Fibroblast of the conjunctiva (primary cell): Measurements from ENCODE around the gene CALN1.

Experiments used
- DNase-seq: peaks from one replicate; pipeline ENCODE4 v3.0.0-alpha.2; 2010; ENCODE audit warnings: low read depth

Gene CALN1

DNA sequence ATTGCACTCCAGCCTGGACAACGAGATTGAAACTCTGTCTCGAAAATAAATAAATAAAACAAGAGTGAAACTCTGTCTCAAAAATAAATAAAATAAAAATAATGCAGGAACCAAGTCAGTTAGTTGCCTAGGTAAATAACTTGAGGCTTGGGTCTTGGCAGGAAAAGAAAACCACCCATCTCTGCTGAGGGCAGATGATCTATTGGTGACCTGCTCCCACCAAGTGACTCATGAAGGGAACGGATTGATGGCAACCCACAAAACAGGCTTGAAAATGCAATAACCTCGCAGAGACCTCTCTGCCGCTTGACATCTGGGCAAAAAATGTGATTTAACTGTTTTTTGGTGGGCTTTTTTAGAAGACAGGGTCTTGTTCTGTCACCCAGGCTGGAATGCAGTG, 86.6 kb downstream of the CALN1 start:
- no peak for DNase-seq

DNA sequence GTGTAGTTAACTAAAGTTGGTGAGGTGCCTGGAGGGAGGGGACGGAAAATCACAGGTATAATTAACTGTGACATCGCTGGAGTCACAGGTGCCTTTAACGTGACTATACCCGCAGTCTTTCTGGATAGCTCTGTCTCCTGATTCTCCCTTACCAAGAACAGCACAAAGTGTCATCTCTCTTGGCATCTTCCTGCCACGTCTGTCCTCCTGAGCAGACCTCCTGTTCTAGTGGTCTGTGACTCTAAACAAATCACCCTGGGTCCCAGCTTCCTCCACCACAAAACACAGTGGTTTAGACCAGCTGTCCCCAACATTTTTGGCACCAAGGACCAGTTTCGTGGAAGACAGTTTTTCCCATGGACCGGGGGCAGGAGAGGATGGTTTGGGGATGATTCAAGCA, 90.5 kb downstream of the CALN1 start:
- DNase-seq, result no peak

DNA sequence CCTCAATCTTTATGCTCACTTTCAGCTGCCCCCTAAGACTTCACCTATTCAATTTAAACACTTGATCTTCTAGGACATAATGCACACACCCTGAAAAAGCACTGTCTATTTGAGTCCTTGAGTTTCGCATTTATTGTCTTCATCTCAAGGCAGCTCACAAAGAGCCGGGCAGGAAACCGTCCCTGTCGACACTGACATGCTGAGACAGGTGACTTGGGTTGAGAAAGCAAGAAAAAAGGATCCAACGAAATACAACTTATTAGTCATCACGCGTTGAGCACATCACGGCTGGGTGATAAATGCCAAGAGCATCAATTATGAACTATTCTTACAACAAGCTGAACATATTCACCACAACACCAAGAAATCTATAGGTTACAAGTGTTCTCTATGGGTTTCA, 91.1 kb downstream of the CALN1 start:
- DNase-seq, result no peak

DNA sequence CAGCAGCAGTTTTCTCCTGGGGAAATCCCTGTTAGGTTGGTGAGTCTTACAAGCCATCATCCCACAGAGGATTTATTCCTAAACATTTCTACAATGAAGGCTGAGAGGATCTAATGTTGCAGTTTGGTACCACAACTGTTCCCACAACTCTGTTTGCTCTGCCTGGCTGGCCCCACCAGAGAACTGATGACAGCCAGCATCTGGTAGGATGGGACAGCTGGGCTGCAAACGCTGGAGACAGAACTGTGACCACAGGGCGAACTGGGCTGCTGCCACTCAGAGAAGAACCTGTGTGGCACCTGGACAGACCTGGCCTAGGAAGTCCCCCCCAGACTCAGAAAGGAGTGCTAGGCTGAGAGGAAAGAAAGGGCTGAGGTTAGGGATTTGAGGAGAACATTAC, 94.8 kb downstream of the CALN1 start:
- DNase-seq, result no peak

DNA sequence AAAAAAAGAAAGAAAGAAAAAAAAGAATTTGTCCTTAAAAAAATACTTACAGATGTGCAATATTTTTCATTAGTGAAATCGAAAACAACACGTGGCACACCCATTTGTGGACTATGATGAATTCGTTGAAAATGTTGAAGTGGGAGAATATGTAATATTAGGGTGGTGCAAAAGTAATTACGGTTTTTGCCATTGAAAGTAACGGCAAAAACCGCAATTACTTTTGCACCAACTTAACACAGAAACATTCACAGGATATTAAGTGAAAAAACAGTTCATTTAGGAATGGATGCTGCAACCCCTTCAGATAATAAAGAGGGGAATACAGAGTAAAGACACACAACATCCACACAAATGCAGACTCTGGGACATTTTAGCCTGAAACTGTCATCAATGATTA, 96.0 kb downstream of the CALN1 start:
- no peak for DNase-seq

DNA sequence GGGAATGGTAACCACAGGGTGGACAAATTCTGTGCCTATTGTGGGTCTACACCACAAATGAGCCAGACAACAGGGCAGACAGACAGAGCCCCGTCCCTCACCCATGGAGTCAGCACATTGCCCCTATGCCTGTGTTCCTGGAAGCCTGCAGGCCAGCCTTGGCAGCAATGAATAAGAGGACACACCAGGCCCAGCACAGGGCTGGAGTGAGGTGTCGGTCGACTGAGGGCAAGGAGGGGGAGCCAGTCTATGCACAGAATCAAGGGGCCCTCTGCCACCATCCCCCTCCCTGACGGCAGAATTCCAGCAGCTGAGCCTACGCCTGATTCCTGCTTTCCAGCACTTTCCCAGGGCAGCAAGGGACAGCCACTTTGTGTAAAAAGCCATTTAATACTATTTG, 98.2 kb downstream of the CALN1 start:
- no peak for DNase-seq

DNA sequence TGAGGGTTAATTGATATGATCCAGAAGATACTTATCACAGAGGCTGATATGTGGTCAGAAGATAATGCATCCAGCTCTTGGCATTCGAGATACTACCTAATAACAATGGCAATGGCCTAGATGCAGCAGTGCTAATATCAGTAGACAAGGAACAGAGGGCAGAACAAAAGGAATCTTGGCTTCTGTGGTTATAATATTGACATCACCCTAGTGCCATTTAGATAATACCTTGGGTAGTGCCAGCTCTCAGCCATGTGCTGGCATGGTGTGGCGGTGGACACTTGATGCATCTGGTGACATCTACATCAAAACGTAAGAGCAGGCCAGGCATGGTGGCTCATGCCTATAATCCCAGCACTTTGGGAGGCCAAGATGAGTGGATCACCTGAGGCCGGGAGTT, 101.8 kb downstream of the CALN1 start:
- no peak for DNase-seq

DNA sequence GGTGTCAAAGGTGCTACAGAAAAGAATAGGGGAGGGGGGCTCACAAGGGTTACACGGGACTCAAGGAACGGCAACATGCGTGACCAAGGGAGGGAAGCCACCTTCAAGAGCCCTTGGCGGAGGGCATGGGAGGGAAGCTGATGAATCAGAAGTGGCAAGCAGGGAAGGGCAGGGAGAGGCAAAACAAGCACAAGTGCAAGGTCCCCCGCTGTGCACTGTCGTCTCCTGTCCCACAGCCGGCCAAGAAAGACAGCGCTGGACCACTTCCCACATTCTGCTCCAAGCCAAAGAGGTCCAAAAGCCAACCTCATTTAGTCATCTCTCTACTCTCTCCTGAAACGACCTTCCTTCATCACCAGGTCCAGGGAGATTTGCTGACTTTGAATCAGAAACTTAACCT, 102.7 kb downstream of the CALN1 start:
- no peak for DNase-seq

DNA sequence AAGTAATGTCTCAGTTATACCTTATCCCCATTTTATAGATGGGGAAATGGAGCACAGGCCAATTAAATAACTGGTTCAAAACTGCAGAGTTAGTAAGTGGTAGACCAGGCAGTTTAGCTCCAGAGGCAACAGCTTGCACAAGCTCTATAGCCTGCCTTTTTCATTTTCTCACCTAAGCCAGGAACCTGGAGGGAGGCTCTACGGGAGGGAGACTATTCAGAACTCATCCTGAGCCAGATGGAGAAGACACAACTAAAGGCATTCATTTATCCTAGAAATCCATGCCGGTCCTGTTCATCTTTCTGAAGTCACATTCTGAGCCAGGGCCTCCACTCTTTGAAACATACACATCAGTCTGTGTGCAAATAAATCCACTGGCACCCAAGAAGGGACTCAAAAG, 103.2 kb downstream of the CALN1 start:
- no peak for DNase-seq

DNA sequence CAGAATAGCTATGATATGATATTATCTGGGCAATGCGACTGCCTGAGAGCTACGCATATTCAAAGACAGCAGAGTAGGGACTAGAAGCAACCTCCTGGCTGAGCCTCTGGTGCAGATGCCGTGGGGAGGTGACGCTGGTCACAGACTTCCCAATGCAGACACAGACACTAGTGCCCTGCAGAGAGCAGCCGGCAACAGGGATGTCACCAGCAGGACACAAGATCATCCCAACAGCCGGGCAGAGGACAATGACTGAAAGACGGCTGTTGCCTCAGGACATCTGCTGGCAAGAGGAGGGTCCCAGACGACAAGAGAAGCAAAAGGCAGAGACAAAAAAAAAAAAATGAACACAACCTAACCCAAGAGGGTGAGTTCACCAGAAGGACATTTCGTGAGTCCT, 104.6 kb downstream of the CALN1 start:
- DNase-seq, result no peak

DNA sequence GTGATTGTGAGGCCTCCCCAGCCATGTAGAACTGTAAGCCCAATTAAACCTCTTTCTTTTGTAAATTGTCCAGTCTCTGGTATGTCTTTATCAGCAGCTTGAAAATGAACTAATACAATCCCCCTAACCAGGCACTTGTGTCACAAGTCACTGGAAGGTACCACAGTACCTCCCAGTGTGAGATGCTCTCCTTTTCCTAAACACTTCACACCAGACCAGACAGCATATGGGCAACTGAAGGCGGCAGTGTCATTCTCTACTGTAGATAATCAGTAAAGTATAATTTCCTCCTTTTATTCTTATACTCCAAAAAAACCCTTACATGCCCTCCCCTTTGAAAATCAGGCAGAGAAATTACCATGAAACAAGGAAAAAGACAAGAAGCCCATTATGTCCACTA, 113.2 kb downstream of the CALN1 start:
- no peak for DNase-seq

DNA sequence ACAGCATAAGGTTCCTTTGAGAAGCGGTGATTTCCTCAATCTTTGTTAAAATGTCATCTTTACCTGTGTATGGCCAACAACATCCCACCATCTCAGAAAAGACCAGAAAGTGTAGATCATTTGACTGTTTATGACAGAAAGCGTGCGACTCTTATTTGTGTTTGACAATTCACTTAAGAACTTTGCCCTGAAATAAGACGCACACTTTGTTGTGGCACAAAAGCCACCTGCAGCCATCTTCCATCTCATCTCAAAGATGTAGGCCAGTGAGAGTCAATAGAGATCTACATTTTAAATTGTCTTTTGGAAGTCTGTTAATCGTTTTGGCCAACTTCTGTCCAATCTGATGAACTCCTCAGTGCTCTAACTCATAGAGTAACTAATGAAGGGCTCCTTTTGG, 114.0 kb downstream of the CALN1 start:
- DNase-seq, result no peak

DNA sequence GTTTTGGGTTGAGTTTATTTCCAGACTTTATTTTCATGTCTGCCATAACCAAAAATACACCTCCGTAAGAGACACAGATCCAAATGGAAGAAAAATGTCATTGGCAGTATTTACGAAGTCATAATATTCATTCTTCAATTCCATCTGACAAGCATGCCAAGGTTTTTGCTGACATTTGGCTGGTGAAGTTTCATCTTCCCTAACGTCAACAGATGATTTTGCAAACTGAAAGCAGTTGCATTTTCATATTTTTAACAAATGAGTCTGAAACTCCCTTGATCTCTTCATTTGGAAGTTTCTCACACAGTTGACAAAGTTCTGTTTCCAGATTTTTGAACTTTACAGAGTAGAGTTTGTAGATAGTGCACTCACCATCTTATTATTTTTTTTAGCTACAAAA, 114.5 kb downstream of the CALN1 start:
- no peak for DNase-seq

DNA sequence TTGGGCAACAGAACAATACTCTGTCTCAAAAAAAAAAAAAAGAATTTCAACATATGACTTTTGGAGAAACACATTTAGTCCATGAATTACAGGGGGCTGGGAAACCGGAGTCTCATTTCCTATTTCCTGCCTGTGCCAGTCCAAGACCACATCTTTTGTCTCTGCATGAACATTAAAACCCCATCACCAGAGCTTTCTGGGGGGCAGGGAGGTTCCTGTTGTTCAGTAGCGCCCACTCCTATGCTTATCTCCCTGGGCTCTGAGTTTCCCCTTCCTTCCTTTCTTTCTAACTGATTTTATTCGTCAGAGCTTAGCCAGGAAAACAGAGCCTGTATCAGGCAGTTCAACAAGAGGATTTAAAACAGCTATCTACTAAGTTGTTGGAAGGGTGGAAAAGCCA, 119.3 kb downstream of the CALN1 start:
- DNase-seq, result no peak

DNA sequence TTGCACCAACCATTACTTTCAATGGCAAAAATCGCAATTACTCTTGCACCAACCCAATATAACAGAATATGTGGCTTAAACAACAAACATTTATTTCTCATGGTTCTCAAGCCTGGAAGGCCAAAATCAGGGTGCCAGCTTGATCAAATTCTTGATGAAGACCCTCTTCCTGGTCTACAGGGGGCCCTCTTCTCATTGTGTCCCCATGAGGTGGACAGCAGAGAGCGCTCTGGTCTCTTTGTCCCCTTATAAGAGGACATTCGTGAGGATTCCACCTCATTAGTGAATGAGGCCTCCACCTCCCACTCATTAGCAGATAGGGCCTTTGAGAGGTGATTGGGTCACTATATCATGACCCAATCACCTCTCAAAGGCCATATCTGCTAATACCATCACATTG, 120.0 kb downstream of the CALN1 start:
- DNase-seq, result no peak

DNA sequence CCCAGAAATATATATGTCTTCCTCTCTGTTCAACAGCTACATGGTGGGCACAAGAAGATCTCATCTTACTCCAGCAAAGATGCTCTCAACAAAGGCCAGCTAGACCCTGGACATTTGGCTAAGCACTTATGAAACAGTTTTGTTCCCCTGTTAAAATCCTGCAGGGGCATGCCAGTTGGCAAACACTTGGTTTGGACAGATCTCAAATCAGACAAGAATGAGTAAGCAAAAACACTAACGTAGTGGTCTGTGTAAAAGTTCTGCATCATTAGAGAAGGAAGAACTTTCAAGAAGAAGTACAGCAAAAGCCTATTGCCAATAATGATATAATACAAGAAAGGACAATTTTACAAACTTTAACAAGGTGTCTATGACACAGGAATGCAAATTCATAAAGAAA, 125.6 kb downstream of the CALN1 start:
- no peak for DNase-seq

DNA sequence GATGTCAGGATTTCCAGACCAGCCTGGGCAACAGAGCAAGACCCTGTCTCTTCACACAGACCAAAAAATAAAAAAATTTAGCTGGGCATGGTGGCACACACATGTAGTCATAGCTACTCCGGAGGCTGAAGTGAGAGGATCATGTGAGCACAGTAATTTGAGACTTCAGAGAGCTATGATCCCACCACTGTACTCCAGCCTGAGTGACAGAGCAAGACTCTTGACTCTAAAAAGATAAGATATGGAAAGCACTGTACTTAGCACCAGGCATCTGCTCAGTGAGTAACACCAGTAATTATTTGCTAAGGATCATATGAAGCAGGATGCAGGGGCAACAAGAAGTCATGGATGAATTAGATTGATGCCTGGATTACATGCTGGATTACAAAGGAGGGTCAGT, 128.8 kb downstream of the CALN1 start:
- DNase-seq, result no peak

DNA sequence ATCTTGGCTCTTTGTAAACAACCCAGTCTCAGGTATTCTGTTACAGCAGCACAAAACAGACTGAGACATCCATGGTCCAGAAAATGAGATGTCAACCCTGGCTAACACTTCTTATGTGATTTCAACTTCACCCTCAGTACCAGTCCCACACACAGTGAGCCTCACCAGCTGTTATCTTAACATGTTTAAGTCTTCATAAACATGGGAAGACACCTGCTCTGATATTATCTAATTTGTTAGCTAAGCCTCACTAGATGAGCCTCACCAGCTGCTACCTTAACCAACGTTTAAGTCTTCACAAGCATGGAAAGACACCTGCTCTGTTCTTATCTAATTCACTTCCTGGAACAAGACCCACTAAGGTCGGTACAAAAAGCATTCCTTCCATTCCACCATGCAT, 130.8 kb downstream of the CALN1 start:
- DNase-seq, result no peak

DNA sequence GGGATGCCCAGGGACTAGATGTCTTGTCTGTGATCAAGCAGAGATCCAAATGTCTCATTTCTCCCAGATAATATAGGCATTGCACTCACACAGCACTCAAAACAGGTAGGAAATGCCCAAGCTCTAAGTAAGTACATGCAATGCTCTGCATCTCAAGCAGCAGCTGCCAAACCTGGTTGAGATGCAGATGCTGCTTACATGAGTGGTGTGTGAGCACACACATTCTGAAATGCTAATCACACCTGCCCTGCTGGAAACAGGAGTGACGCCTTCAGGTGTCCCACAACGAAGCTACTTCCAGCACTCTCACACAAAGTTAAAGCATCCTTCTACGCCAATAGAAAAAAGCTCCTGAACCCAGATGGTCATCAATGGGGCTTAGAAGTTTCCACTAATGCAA, 132.9 kb downstream of the CALN1 start:
- no peak for DNase-seq

DNA sequence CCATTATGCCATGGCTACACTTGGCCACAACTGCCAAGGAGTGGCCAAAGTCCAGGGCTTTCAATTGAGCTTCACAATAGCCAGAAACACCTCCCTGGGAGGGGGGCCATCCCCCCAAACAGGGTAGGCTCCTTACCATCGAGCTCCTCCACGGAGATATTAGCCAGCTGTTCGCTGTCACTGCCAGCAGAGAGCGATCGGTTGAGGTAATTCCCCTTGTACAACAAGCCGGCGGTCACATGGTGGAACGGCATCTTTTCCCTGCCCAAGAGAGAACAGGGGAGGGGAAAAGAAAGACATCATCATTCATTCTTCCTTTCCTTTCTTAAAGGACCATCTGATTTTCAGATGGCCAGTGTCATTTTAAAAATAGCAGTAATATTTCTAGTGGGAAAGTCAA, 133.6 kb downstream of the CALN1 start:
- DNase-seq, result no peak

DNA sequence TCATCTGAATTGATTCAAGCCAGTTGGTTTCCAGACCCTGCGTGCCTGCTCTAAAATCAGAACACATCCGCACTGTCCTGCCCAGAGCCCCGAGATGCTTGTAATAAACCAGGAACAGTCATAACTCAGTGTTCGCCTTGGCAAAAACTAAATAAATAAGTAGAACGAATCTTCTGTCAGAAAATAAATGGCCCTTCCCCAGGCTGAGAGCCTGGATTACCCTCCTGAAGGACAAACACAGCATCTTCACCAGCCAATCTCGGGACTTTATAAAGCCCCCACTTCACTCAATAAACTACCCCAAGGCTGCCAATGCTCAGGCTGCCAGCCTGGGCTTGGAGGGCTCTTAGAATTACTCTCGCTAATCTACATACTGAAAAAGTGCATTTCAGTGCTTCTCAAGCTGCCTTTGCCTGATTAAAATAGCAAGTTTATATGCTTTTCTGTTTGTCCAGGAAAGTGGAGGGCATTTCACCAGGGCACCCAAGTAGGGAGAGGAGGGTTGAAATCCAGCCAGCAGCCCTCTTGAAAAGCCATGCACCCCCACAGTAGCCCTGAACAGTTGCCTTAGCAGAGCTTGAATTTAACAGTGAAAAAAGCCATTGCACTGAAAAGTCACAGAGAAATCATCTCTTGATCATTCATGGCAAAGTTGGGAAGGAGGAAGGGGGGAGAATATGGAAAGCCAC, 136.6 kb downstream of the CALN1 start:
- no peak for DNase-seq

DNA sequence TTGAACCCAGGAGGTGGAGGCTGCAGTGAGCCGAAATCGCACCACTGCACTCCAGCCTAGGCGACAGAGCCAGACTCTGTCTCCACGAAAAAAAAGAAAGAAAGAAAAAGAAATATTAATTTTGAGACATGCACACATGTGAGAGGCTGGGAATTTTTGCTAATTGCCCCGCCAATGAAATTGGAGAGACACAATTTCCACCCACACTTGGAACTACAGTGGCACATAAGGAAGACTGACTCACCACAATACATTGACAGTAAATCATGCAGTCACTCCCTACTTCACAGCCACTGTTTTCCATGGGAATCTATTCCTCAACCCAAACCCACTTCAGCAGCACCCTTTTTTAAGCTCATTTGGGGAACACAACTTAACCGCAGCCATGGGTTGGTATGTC, 139.7 kb downstream of the CALN1 start:
- DNase-seq, result no peak

DNA sequence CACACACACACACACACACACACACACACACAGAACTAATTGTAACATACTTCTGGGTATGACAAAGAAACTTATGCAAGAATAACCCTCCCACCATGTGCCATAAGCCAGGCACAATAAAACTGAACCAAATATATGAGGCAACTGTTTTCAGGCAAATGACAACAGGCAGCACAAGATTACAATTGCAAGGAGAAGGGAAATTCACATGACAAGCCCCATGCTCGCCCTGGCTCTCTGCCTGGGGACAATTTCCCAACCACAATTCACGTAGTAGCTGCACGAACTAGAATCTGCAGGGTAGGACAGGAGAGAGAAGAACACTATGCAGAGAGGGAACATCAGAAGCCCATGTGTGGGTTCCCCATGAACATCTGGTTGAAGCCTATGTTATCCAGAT, 143.3 kb downstream of the CALN1 start:
- no peak for DNase-seq

DNA sequence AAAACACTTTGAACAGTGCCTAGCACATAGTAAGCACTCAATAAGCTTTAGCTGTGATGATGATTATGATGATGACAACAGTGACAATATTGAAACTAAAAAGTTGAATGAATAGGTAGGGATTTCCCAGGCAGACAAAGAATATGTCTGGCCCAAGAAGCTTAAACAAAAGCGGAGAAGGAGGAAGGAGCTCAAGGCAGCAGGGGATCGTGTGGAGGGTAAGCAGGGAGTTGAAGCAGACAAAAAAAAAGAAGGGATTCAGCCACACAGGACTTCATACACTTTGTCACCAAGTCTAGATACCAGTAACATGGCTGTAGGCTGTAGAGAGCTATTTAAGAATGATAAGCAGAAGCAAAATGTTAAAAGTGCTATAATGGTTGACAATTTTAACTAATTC, 144.0 kb downstream of the CALN1 start:
- no peak for DNase-seq

DNA sequence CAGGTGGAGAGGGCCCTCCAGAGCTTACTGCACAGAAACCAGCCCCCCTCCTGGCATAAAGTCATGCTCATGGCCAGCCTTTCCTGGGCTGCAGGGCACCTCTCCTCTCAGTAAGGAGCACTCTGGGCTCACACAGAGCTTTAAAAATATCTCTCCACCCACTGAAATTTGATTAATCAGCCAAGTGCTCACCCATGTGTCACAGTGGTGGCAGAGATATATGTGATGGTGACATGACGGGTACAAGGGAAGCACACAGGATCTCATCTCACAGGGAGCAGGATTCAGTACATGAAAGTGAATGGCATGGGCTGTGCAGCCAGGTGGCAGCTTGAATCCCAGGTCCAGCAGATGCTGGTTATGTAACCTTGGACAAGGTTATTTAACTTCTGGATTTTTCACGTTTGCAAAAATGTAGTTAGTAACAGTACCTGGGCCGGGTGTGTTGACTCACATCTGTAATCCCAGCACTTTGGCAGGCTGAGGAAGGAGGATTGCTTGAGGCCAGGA, 144.8 kb downstream of the CALN1 start:
- no peak for DNase-seq
